Activated T-cell treated with anti-CD3 and anti-CD28 coated beads, Interleukin-2, amount 50 U/mL, for 72 hours (primary cell): ENCODE measurements around the gene KLRK1. TPM values are rescaled to one million over a fixed set of nuclear protein-coding genes. Genes with fewer than 3 reads are reported as not detected.
"Not testable (repeated sequence)": the region's sequence is repeated elsewhere in the genome, so short reads cannot be mapped to it uniquely, and the experiment has no call there.

Experiments used
- ATAC-seq, 2 donors: fragments of 150-1000 bp; cut with Tn5 transposase; replicated peaks in 1 of 2; 2 replicates each; pipeline ENCODE4 v1.10.0; 2021; ENCODE audit warnings: moderate library complexity in 2 of 2, mild to moderate bottlenecking in 1 of 2
- DNase-seq, 2 donors: peaks; one replicate each; pipeline ENCODE4 v3.0.0; 2021 to 2022; ENCODE audit warnings: mixed read lengths in 1 of 2
- H3K27ac Mint-ChIP-seq: one replicate; pipeline ENCODE4 v1.8.0; 2022; ENCODE audit warnings: mild to moderate bottlenecking, moderate library complexity, mixed read lengths
- H3K27me3 Mint-ChIP-seq: one replicate; pipeline ENCODE4 v1.8.0; 2022; ENCODE audit warnings: low read depth, mixed read lengths
- H3K36me3 Mint-ChIP-seq, 2 donors: one replicate each; pipeline ENCODE4 v1.8.0; 2022; ENCODE audit warnings: mixed read lengths in 2 of 2, mild to moderate bottlenecking in 1 of 2; ENCODE audit not compliant: insufficient read depth in 2 of 2
- H3K4me1 Mint-ChIP-seq: one replicate; pipeline ENCODE4 v1.8.0; 2022; ENCODE audit warnings: low read depth, mixed read lengths
- H3K4me3 Mint-ChIP-seq, 2 donors: one replicate each; pipeline ENCODE4 v1.8.0; 2022; ENCODE audit warnings: mild to moderate bottlenecking in 2 of 2, mixed read lengths in 2 of 2, moderate library complexity in 2 of 2
- H3K9me3 Mint-ChIP-seq, 2 donors: one replicate each; pipeline ENCODE4 v1.8.0; 2022; ENCODE audit warnings: mixed read lengths in 2 of 2
- total RNA-seq, 2 donors: library from RNA; stranded (reverse); gene quantifications; one replicate each; pipeline ENCODE4 v1.2.3, GENCODE V29; 2022

KLRK1 gene
- total RNA-seq, 2 donors from 2014 or later, result 18.9 to 23.6 TPM

DNA sequence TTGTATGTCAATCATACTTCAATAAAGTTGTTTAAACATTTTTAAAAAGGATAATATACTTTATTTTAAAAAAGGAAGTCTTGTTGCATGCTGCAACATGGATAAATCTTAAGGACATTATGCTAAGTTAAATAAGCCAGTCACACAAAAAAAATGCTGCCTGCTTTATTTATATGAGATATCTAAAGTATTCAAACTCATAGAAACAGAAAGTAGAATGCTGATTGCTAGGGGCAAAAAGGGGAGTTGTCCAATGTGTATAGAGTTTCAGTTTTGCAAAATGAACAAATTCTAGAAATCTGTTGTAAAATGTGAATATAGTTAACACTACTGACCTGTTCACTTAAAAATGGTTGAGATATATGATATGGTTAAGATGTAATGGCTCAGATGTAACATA lies 11.0 kb upstream of the KLRK1 start:
- H3K4me1 Mint-ChIP-seq, result peaks cover 12% of the 10 kb centered on the region

GRCh38 chr12:10398168-10398567 lies 8.3 kb upstream of the KLRK1 start:
- peaks cover 28% of the 10 kb centered on the region for H3K4me1 Mint-ChIP-seq
- peaks cover 4 to 5% of the 10 kb centered on the region in 2 donors for H3K36me3 Mint-ChIP-seq
- peak overlapping the region; percentile 31 for H3K27ac Mint-ChIP-seq
- ATAC-seq, result no peak
- H3K27me3 Mint-ChIP-seq, result peaks cover 7% of the 10 kb centered on the region
- no peak for DNase-seq
- peak overlapping the region; percentile 17 to 72 for H3K4me3 Mint-ChIP-seq
- H3K9me3 Mint-ChIP-seq, result peaks cover 0 to 2% of the 10 kb centered on the region in 2 donors

More for the DNA sequence above, 11.0 kb upstream of the KLRK1 start:
- DNase-seq (no peak), ATAC-seq (no peak)
- Mint-ChIP-seq H3K27me3 (peaks cover 3% of the 10 kb centered on the region), H3K27ac (peak overlapping the region; percentile 0), H3K4me3 (peak overlapping the region; percentile 27 to 51), H3K9me3 (peaks cover 0 to 2% of the 10 kb centered on the region in 2 donors), H3K36me3 (peaks cover 5 to 6% of the 10 kb centered on the region in 2 donors)

GRCh38 chr12:10397296-10397695 lies 7.5 kb upstream of the KLRK1 start:
- H3K9me3 Mint-ChIP-seq, result peaks cover 0 to 2% of the 10 kb centered on the region in 2 donors
- peaks cover 32% of the 10 kb centered on the region for H3K4me1 Mint-ChIP-seq
- no peak overlapping the region for H3K27ac Mint-ChIP-seq
- ATAC-seq, result peak; percentile 34 to 51
- H3K36me3 Mint-ChIP-seq, result peaks cover 4% of the 10 kb centered on the region in 2 donors
- peak overlapping the region in 1 of 2 donors; percentile 65 for H3K4me3 Mint-ChIP-seq
- no peak for DNase-seq
- H3K27me3 Mint-ChIP-seq, result peaks cover 7% of the 10 kb centered on the region

GRCh38 chr12:10396176-10396575 lies 6.3 kb upstream of the KLRK1 start:
- DNase-seq, H3K27me3 Mint-ChIP-seq, H3K27ac Mint-ChIP-seq, H3K9me3 Mint-ChIP-seq, ATAC-seq, H3K36me3 Mint-ChIP-seq, H3K4me3 Mint-ChIP-seq: not testable (repeated sequence)
- peaks cover 37% of the 10 kb centered on the region for H3K4me1 Mint-ChIP-seq

- ATAC-seq, result peak; percentile 67 to 77
- Mint-ChIP-seq H3K4me1 (peaks cover 36% of the 10 kb centered on the region), H3K27me3 (peaks cover 7% of the 10 kb centered on the region)
Measured at GRCh38 chr12:10395390-10395998, 5.7 kb upstream of the KLRK1 start.

DNA sequence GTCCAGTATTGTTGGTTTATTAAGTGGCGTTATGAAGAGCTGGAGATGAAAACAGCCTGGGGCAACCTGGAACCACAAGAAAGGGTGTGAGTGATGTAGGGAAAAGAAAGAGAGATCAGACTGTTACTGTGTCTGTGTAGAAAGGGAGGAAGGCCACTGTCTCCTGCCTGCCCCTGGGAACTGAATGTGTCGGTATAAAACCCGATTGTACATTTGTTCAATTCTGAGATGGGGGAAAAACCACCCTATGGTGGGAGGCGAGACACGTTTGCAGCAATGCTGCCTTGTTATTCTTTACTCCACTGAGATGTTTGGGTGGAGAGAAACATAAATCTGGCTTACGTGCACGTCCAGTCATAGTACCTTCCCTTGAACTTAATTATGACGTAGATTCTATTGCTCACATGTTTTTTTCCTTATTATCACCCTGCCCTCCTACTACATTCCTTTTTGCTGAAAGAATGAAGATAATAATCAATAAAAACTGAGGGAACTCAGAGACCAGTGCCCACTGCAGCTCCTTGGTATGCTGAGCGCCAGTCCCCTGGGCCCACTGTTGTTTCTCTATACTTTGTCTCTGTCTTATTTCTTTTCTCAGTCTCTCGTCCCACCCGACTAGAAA lies 4.8 kb upstream of the KLRK1 start:
- H3K4me3 Mint-ChIP-seq, result peak overlapping the region; percentile 45 to 69

More at GRCh38 chr12:10395390-10395998, 5.7 kb upstream of the KLRK1 start:
- peak overlapping the region; percentile 45 to 69 for H3K4me3 Mint-ChIP-seq
- peaks cover 3 to 4% of the 10 kb centered on the region in 2 donors for H3K36me3 Mint-ChIP-seq
- peaks cover 0 to 2% of the 10 kb centered on the region in 2 donors for H3K9me3 Mint-ChIP-seq
- DNase-seq, result no peak
- peak overlapping the region; percentile 92 for H3K27ac Mint-ChIP-seq

GRCh38 chr12:10393291-10393690 lies 3.5 kb upstream of the KLRK1 start:
- Mint-ChIP-seq H3K27me3 (peaks cover 7% of the 10 kb centered on the region), H3K27ac (no peak overlapping the region), H3K36me3 (no peaks in the 10 kb centered on the region), H3K4me3 (peak overlapping the region in 1 of 2 donors; percentile 46), H3K9me3 (no peaks in the 10 kb centered on the region), H3K4me1 (peaks cover 39% of the 10 kb centered on the region)
- no peak for DNase-seq
- no peak for ATAC-seq

More for the DNA sequence above, 4.8 kb upstream of the KLRK1 start:
- not testable (repeated sequence) for H3K36me3 Mint-ChIP-seq, H3K9me3 Mint-ChIP-seq, H3K27me3 Mint-ChIP-seq
- Mint-ChIP-seq H3K4me1 (peaks cover 38% of the 10 kb centered on the region), H3K27ac (peak overlapping the region; percentile 92)
- ATAC-seq (peak; percentile 67 to 69), DNase-seq (peak; percentile 29 to 32)

- peak overlapping the region; percentile 66 for H3K27ac Mint-ChIP-seq
- DNase-seq, result peak in 1 of 2 donors; percentile 39
- H3K27me3 Mint-ChIP-seq, result peaks cover 7% of the 10 kb centered on the region
- no peaks in the 10 kb centered on the region for H3K36me3 Mint-ChIP-seq
- H3K4me1 Mint-ChIP-seq, result peaks cover 39% of the 10 kb centered on the region
- H3K4me3 Mint-ChIP-seq, result peak overlapping the region; percentile 40 to 81
- ATAC-seq, result peak; percentile 30 to 46
- H3K9me3 Mint-ChIP-seq, result no peaks in the 10 kb centered on the region
Measured at GRCh38 chr12:10392394-10392930, 2.6 kb upstream of the KLRK1 start.

DNA sequence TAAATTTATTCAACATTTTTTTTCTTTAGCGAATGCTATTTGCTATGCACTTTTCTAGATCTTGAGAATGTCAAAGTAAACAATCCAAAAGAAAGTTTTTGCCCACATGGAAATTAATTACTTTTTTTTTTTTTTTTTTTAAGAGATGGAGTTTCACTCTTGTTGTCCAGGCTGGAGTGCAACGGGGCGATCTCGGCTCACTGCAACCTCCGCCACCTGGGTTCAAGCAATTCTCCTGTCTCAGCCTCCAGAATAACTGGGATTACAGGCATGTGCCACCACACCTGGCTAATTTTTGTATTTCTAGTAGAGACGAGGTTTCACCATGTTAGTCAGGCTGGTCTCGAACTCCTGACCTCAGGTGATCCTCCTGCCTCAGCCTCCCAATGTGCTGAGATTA lies 1.1 kb upstream of the KLRK1 start:
- Mint-ChIP-seq H3K4me3 (peak overlapping the region in 1 of 2 donors; percentile 52), H3K4me1 (peaks cover 39% of the 10 kb centered on the region)
- not testable (repeated sequence) for DNase-seq, ATAC-seq, H3K9me3 Mint-ChIP-seq, H3K27me3 Mint-ChIP-seq, H3K27ac Mint-ChIP-seq, H3K36me3 Mint-ChIP-seq

GRCh38 chr12:10388624-10389413 lies 1.0 kb downstream of the KLRK1 start:
- Mint-ChIP-seq H3K9me3 (peaks cover 1 to 2% of the 10 kb centered on the region in 2 donors), H3K36me3 (peaks cover 1 to 3% of the 10 kb centered on the region in 2 donors), H3K27me3 (peaks cover 14% of the 10 kb centered on the region), H3K27ac (peak overlapping the region; percentile 96), H3K4me1 (peaks cover 39% of the 10 kb centered on the region), H3K4me3 (peak overlapping the region; percentile 71 to 92)
- DNase-seq (no peak), ATAC-seq (no peak)

- Mint-ChIP-seq H3K27ac (peak overlapping the region; percentile 38), H3K27me3 (peaks cover 14% of the 10 kb centered on the region), H3K4me1 (peaks cover 32% of the 10 kb centered on the region), H3K4me3 (peak overlapping the region; percentile 52 to 58)
- not testable (repeated sequence) for H3K36me3 Mint-ChIP-seq, DNase-seq, H3K9me3 Mint-ChIP-seq, ATAC-seq
Measured at GRCh38 chr12:10387498-10387897, 2.3 kb downstream of the KLRK1 start.

GRCh38 chr12:10386857-10387256 lies 3.0 kb downstream of the KLRK1 start:
- peak overlapping the region; percentile 25 to 71 for H3K4me3 Mint-ChIP-seq
- ATAC-seq, result peak in 1 of 2 donors; percentile 37

More at GRCh38 chr12:10386857-10387256, 3.0 kb downstream of the KLRK1 start:
- H3K4me1 Mint-ChIP-seq, result peaks cover 27% of the 10 kb centered on the region
- peaks cover 1 to 3% of the 10 kb centered on the region in 2 donors for H3K36me3 Mint-ChIP-seq
- H3K9me3 Mint-ChIP-seq, result peaks cover 1 to 2% of the 10 kb centered on the region in 2 donors
- DNase-seq, result no peak
- peaks cover 14% of the 10 kb centered on the region for H3K27me3 Mint-ChIP-seq
- peak overlapping the region; percentile 76 for H3K27ac Mint-ChIP-seq
